ENCODE results near the gene NDP.

NDP gene

DNA sequence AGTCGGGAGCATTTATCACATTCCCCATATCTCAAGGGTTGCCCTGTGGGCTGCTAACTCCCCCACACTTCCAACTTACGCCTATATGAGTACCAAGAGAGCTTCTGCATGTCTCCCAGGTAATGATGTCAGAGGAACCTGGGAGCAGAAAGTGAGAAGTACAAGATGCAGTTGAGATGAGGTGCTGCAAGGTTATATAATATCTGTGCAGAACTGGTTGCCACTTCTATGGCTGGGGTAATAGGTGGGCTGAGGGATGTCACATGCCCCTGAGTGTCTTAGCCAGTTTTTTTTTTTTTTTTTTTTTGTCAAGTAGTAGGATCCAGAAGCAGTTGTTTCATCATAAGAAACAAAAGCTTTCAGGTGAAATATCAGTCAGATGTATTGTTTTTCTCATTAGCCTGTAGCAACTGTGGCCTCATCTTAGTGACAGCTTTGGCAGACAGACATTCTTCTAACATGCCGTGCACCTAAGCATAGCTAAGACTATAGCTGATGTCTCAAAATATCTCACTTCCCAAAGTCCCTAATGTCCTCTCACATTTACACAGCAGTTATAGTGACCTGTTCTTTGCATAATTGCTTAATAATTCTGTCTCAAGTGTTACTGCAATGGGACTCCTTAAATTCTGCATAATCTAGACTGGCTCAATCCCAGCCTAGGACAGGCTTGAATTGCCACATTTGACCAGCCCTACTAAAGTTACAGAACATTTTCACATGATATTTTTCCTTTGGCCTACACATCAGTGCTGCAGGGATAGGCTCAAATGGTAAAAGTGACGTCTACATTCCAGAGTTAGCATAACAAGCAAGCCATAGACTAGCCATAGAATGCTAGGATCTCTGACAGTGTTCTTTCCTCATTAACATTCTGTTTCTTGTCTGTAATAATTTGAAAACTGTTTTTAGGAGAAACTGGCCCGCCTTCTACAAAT, 73.0 kb downstream of the NDP start:
- FAIRE-seq, result no peak
- no peak for DNase-seq (ENCODE audit: extremely low spot score, insufficient read length, low read depth)

All from GM18507 (cell line).